Mesendoderm (in vitro differentiated cells): ENCODE data around the gene EYA2.

ENCODE experiments used
- DNase-seq: peaks from one replicate; pipeline ENCODE4 v3.0.0; 2013
- H2AK5ac ChIP-seq: 2 replicates; pipeline ENCODE4 v1.6.1; 2013; ENCODE audit warnings: low read length, inconsistent platforms
- H2BK120ac ChIP-seq: 2 replicates; pipeline ENCODE4 v1.6.1; 2013; ENCODE audit warnings: low read depth, mild to moderate bottlenecking, low read length, moderate library complexity, mixed read lengths
- H2BK15ac ChIP-seq: replicated peaks from 2 replicates; pipeline ENCODE4 v1.6.1; 2013; ENCODE audit warnings: low read depth, mild to moderate bottlenecking, moderate library complexity
- H2BK5ac ChIP-seq: 2 replicates; pipeline ENCODE4 v1.6.1; 2013; ENCODE audit warnings: low read length, inconsistent platforms
- H3K18ac ChIP-seq: 2 replicates; pipeline ENCODE4 v1.6.1; 2013; ENCODE audit warnings: mild to moderate bottlenecking, low read length, mixed read lengths
- H3K23ac ChIP-seq: one replicate; pipeline ENCODE4 v1.6.1; 2013; ENCODE audit warnings: low read length
- H3K27ac ChIP-seq: 2 replicates; pipeline ENCODE4 v1.5.1; 2013; ENCODE audit warnings: low read depth, mild to moderate bottlenecking, inconsistent platforms, low read length, moderate library complexity
- H3K27me3 ChIP-seq: 2 replicates; pipeline ENCODE4 v1.6.1; 2013; ENCODE audit warnings: low read length, control low read depth, mild to moderate bottlenecking, inconsistent platforms; ENCODE audit not compliant: insufficient read depth, poor library complexity
- H3K36me3 ChIP-seq: 2 replicates; pipeline ENCODE4 v1.6.1; 2013; ENCODE audit warnings: low read length, inconsistent platforms; ENCODE audit not compliant: control insufficient read depth, insufficient read depth
- H3K4ac ChIP-seq: one replicate; pipeline ENCODE4 v1.6.1; 2013; ENCODE audit warnings: low read depth, mild to moderate bottlenecking, low read length, moderate library complexity
- H3K4me1 ChIP-seq: 2 replicates; pipeline ENCODE4 v1.6.1; 2013; ENCODE audit warnings: low read depth, low read length, inconsistent platforms; ENCODE audit not compliant: control insufficient read depth
- H3K4me2 ChIP-seq: 2 replicates; pipeline ENCODE4 v1.6.1; 2013; ENCODE audit warnings: low read length
- H3K4me3 ChIP-seq: 2 replicates; pipeline ENCODE4 v1.5.1; 2013; ENCODE audit warnings: mild to moderate bottlenecking, low read length
- H3K56ac ChIP-seq: one replicate; pipeline ENCODE4 v1.6.1; 2013; ENCODE audit warnings: low read length
- H3K79me1 ChIP-seq: 2 replicates; pipeline ENCODE4 v1.6.1; 2013; ENCODE audit warnings: low read length, inconsistent platforms
- H3K79me2 ChIP-seq: 2 replicates; pipeline ENCODE4 v1.6.1; 2013; ENCODE audit warnings: mild to moderate bottlenecking, low read length; ENCODE audit not compliant: control insufficient read depth, insufficient read depth
- H3K9ac ChIP-seq: 2 replicates; pipeline ENCODE4 v1.6.1; 2013; ENCODE audit warnings: low read length, inconsistent platforms
- H4K5ac ChIP-seq: one replicate; pipeline ENCODE4 v1.6.1; 2013; ENCODE audit warnings: low read length
- H4K8ac ChIP-seq: one replicate; pipeline ENCODE4 v1.6.1; 2013; ENCODE audit warnings: low read depth, mild to moderate bottlenecking, control low read depth, low read length, moderate library complexity
- WGBS: extraction: QIAGEN DNeasy Blood & Tissue Kit; methylation state at CpG from one replicate; pipeline ENCODE4 v1.1.7; 2013; ENCODE audit warnings: low lambda C conversion rate, missing lambda C conversion rate; ENCODE audit not compliant: insufficient coverage; ENCODE audit errors: extremely low coverage; 5-methylcytosine and 5-hydroxymethylcytosine counted together

Gene EYA2

DNA sequence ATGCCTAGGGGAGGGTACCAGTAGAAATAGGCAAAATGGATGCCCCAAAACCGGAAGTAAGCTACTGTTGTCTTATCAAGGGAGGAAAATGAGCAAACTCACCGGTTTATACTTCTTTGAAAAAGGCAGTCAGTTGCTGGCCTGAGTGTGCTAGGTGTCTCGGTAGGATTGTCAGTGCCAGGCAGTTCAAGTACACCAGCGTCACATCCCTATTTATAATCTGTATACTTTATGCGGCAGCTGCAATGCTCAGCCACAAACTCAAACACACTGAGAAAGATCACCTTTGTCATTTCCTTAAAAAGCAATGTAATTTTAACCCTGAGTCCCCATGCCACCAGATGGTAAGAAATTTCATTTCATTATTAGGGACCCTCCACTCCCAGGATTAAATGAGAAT lies 196.2 kb downstream of the EYA2 start:
- Histone ChIP-seq H3K27ac (no peak overlapping the region), H3K4me3 (no peak overlapping the region), H2BK15ac (no peak overlapping the region), H3K18ac (no peak overlapping the region), H3K23ac (no peak overlapping the region), H3K4me1 (no peaks in the 10 kb centered on the region), H3K4me2 (no peak overlapping the region), H4K8ac (no peak overlapping the region), H4K5ac (no peak overlapping the region), H3K27me3 (no peaks in the 10 kb centered on the region), H3K4ac (no peak overlapping the region), H2AK5ac (no peak overlapping the region), H2BK120ac (no peak overlapping the region), H3K79me1 (no peaks in the 10 kb centered on the region), H3K56ac (no peak overlapping the region), H3K36me3 (no peaks in the 10 kb centered on the region), H2BK5ac (no peak overlapping the region), H3K79me2 (no peaks in the 10 kb centered on the region), H3K9ac (no peak overlapping the region)
- DNase-seq: no peak
- WGBS: no CpG with 5 or more reads among the region's 5 CpGs

DNA sequence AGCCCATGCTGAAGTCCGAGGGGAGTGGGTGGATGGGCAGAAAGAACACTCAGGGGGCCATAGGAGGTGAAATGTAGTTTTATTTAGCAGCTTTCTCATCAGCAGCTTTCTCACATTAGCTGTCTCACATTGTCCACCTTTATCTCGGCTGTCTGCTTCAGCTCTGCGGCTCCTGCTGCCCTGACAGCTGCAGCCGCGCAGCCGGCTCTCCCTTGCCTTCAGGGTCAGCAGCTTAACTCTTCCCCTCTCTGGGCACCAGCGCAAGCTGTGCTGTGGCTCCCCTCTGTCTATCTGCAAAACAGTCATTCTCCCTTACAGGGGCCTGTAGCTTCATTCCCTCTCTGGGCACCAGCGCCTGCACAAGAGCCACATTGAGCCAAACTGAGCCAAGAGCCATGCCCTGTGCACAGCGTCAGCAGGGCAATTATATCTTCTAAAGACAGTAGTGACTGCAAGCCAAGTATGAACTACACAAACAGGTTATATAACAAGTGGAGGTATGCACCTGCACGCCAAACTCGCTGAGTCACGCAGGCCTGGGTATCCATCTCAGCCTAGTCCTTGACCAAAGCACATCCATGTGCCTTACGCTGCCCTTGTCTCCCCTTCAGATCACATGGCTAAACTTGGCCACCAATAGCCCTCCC lies 198.8 kb downstream of the EYA2 start:
- Histone ChIP-seq H2BK5ac (no peak overlapping the region), H4K8ac (no peak overlapping the region), H2BK15ac (no peak overlapping the region), H3K18ac (no peak overlapping the region), H3K27ac (no peak overlapping the region), H3K23ac (no peak overlapping the region), H4K5ac (no peak overlapping the region), H3K27me3 (no peaks in the 10 kb centered on the region), H3K4me3 (no peak overlapping the region), H3K79me1 (no peaks in the 10 kb centered on the region), H3K9ac (no peak overlapping the region), H3K4ac (no peak overlapping the region), H3K56ac (no peak overlapping the region), H3K79me2 (no peaks in the 10 kb centered on the region), H3K4me2 (no peak overlapping the region), H3K36me3 (no peaks in the 10 kb centered on the region), H3K4me1 (no peaks in the 10 kb centered on the region), H2BK120ac (no peak overlapping the region), H2AK5ac (no peak overlapping the region)
- no peak for DNase-seq
- WGBS: no CpG with 5 or more reads among the region's 13 CpGs

DNA sequence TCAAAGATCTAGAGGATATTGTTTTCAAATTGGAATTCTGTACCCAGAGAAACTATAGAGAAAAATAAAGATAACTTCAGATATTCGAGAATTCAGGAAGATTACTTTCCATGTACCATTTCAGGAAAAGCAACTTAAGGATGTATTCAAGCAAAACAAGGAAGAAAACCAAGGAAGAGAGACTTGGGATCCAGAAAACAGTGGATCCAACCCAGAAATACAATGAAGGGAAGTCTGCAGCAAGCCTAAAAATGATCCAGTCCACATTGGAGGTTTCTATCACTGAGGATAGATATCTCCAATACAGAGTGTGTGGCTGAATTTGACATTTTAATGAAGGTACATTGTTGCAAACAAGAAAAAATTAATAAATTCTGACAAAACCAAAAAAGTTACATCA lies 201.0 kb downstream of the EYA2 start:
- Histone ChIP-seq H3K27me3 (no peaks in the 10 kb centered on the region), H3K23ac (no peak overlapping the region), H3K4ac (no peak overlapping the region), H3K9ac (no peak overlapping the region), H3K4me2 (no peak overlapping the region), H3K27ac (no peak overlapping the region), H3K4me1 (no peaks in the 10 kb centered on the region), H2AK5ac (no peak overlapping the region), H2BK120ac (no peak overlapping the region), H3K4me3 (no peak overlapping the region), H4K8ac (no peak overlapping the region), H3K56ac (no peak overlapping the region), H3K79me1 (no peaks in the 10 kb centered on the region), H3K79me2 (no peaks in the 10 kb centered on the region), H3K18ac (no peak overlapping the region), H2BK5ac (no peak overlapping the region), H2BK15ac (no peak overlapping the region), H4K5ac (no peak overlapping the region), H3K36me3 (no peaks in the 10 kb centered on the region)
- WGBS: no CpG with 5 or more reads among the region's 1 CpG
- no peak for DNase-seq

DNA sequence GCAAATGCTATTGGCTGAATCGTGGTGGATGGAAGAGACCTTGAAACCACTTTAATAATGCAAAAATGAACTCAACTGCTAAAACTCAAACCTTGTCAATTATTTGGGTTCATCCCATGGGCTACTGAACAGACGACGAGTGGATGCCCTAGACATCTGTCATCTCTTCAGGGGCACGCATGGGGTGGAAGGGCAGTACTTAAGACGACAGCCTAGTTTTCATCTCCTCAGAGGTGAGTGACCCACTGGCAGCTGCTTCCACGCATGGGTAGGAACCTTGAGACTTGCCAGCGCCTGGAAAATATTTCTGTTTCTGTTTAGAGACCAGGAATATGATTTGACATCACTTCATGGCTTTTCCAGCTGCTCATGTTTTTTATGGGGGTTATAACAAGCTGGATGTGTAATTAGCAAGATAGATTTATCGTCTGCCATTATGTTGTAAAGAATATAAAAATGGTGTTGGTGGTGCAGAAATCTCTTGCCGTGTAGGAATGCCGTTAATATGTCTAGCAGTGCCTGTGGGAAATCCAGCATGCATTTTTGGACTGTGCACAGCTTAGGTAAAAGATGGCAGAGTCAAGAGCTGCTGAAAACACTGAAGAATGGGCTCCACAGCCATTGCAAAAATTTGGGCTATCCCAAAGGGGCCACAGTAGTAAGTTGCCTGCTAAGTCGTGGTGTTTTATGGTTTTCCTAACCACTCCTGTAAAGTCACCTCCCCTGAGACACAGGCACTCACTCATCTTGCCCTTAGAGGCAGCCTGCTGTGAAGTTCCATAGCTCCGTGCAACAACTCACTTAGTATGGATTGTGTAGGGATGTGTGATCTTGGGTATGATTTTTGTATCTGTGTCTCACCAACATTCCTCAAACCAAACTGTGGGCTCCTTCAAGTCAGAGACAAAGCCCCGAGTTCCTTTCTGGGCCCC lies 203.3 kb downstream of the EYA2 start:
- no peaks in the 10 kb centered on the region for H3K36me3 ChIP-seq
- H2BK120ac ChIP-seq: no peak overlapping the region
- H3K4me2 ChIP-seq: no peak overlapping the region
- no peak overlapping the region for H2AK5ac ChIP-seq
- no peak overlapping the region for H3K9ac ChIP-seq
- WGBS: no CpG with 5 or more reads among the region's 13 CpGs
- H2BK5ac ChIP-seq: no peak overlapping the region
- H3K27ac ChIP-seq: no peak overlapping the region
- no peaks in the 10 kb centered on the region for H3K79me2 ChIP-seq
- no peak overlapping the region for H4K8ac ChIP-seq
- H3K56ac ChIP-seq: no peak overlapping the region
- no peak overlapping the region for H3K18ac ChIP-seq
- H4K5ac ChIP-seq: no peak overlapping the region
- no peak for DNase-seq
- no peaks in the 10 kb centered on the region for H3K79me1 ChIP-seq
- H3K4me3 ChIP-seq: no peak overlapping the region
- no peaks in the 10 kb centered on the region for H3K27me3 ChIP-seq
- no peak overlapping the region for H3K23ac ChIP-seq
- H3K4ac ChIP-seq: no peak overlapping the region
- no peaks in the 10 kb centered on the region for H3K4me1 ChIP-seq
- H2BK15ac ChIP-seq: no peak overlapping the region

DNA sequence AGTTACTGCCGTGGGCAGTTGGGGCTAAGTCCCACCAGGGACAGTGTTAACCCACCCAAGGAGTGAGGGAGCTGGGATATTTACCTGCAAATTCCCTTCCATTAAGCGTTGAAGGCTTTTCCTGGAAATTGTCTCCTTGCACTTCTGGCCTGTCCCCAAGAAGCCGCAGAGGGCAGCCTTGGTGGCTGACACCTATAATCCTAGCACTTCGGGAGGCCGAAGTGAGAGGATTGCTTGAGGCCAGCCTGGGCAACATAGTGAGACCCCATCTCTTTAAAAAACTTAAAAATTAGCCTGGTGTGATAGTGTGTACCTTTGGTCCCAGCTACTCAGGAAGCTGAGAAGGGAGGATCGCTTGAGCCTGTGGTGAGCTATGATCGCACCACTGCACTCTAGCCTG lies 204.4 kb downstream of the EYA2 start:
- Histone ChIP-seq H3K79me2 (no peaks in the 10 kb centered on the region), H3K4me3 (no peak overlapping the region), H2BK5ac (no peak overlapping the region), H3K4ac (no peak overlapping the region), H3K4me1 (no peaks in the 10 kb centered on the region), H3K27me3 (no peaks in the 10 kb centered on the region), H4K5ac (no peak overlapping the region), H3K36me3 (no peaks in the 10 kb centered on the region), H2AK5ac (no peak overlapping the region), H3K27ac (no peak overlapping the region), H2BK120ac (no peak overlapping the region), H3K9ac (no peak overlapping the region), H3K4me2 (no peak overlapping the region), H2BK15ac (no peak overlapping the region), H4K8ac (no peak overlapping the region), H3K79me1 (no peaks in the 10 kb centered on the region), H3K56ac (no peak overlapping the region), H3K18ac (no peak overlapping the region), H3K23ac (no peak overlapping the region)
- no CpG with 5 or more reads among the region's 7 CpGs for WGBS
- DNase-seq: no peak
